OCI-LY7 (cell line): Measurements from ENCODE around the gene SUPT3H. TPM values are rescaled to one million over a fixed set of nuclear protein-coding genes. Genes with fewer than 3 reads are reported as not detected.

Experiments
- BruUV-seq: library from RNA; stranded (reverse); fragments of 400-500 nt; replicated peaks from 2 replicates; lab custom pipeline; 2021; lab: Mats Ljungman, UMichigan
- CTCF ChIA-PET: fragments of 300-600 bp; sonication (Branson Sonifier 250); formaldehyde crosslinking; loops from one replicate; lab custom pipeline; 2022; ENCODE audit warnings: antibody characterized with exemption; ENCODE audit not compliant: unreplicated experiment; lab: Charles Lee
- POLR2A ChIA-PET: fragments of 300-600 bp; sonication (Branson Sonifier 250); formaldehyde crosslinking; loops from one replicate; lab custom pipeline; 2022; ENCODE audit warnings: antibody characterized with exemption; lab: Charles Lee
- DNase-seq: peaks from one replicate; pipeline ENCODE4 v3.0.0-alpha.2; 2015; ENCODE audit warnings: low spot score
- H2AFZ ChIP-seq: fragments of 200-600 bp; sonication (generic), shearing (Covaris generic); 2 replicates; pipeline ENCODE4 v1.6.1; 2014; ENCODE audit warnings: mild to moderate bottlenecking, antibody characterized with exemption, low read length, moderate library complexity
- H3K27ac ChIP-seq: fragments of 200-600 bp; sonication (generic); 2 replicates; pipeline ENCODE4 v1.5.1; 2014; ENCODE audit warnings: mixed run types, low read depth, mild to moderate bottlenecking, moderate library complexity, low read length, inconsistent platforms; ENCODE audit not compliant: poor library complexity, severe bottlenecking
- H3K36me3 ChIP-seq: fragments of 200-600 bp; sonication (generic); 2 replicates; pipeline ENCODE4 v1.6.1; 2014; ENCODE audit warnings: mild to moderate bottlenecking, antibody characterized with exemption, low read length, moderate library complexity, mixed read lengths; ENCODE audit not compliant: insufficient read depth
- H3K4me1 ChIP-seq: fragments of 200-600 bp; sonication (generic); 2 replicates; pipeline ENCODE4 v1.5.1; 2014; ENCODE audit warnings: mild to moderate bottlenecking, low read length; ENCODE audit not compliant: insufficient read depth, poor library complexity, severe bottlenecking
- H3K4me2 ChIP-seq: fragments of 200-600 bp; sonication (generic); 2 replicates; pipeline ENCODE4 v1.6.1; 2014; ENCODE audit warnings: mild to moderate bottlenecking, low read length
- H3K4me3 ChIP-seq: fragments of 200-600 bp; sonication (generic); 2 replicates; pipeline ENCODE4 v1.5.1; 2014; ENCODE audit warnings: mild to moderate bottlenecking, low read depth, low read length; ENCODE audit not compliant: poor library complexity, severe bottlenecking
- H3K79me2 ChIP-seq: fragments of 200-600 bp; sonication (generic); 2 replicates; pipeline ENCODE4 v1.6.1; 2016; ENCODE audit warnings: low read depth, mild to moderate bottlenecking, low read length, moderate library complexity, mixed read lengths; ENCODE audit not compliant: insufficient read depth
- H3K9me2 ChIP-seq: fragments of 200-600 bp; sonication (generic); 2 replicates; pipeline ENCODE4 v1.6.1; 2016; ENCODE audit warnings: mild to moderate bottlenecking, low read length, mixed read lengths; ENCODE audit not compliant: insufficient read depth
- H3K9me3 ChIP-seq: fragments of 200-600 bp; sonication (generic); 2 replicates; pipeline ENCODE4 v1.6.1; 2014; ENCODE audit warnings: mild to moderate bottlenecking, mixed run types, low read length, mixed read lengths
- H4K20me1 ChIP-seq: fragments of 200-600 bp; sonication (generic); 2 replicates; pipeline ENCODE4 v1.6.1; 2014; ENCODE audit warnings: mild to moderate bottlenecking, antibody characterized with exemption, low read length, moderate library complexity, mixed read lengths; ENCODE audit not compliant: insufficient read depth
- CTCF ChIP-seq: fragments of 200-600 bp; sonication (generic); conservative IDR thresholded peaks from 2 replicates; pipeline ENCODE4 v1.5.1; 2014; ENCODE audit warnings: mild to moderate bottlenecking, antibody characterized with exemption, low read length, moderate library complexity, mixed read lengths
- EZH2phosphoT487 ChIP-seq: fragments of 200-600 bp; sonication (generic); IDR thresholded peaks from 2 replicates; pipeline ENCODE4 v1.6.1; 2018; ENCODE audit warnings: low read depth, borderline replicate concordance, mild to moderate bottlenecking, mixed run types, antibody characterized with exemption, low read length, moderate library complexity, mixed read lengths
- intact Hi-C: fragments of 100-400 bp; cut with micrococcal nuclease; formaldehyde crosslinking; loops from one replicate; pipeline ENCODE4 v1.10.0; 2022; ENCODE audit not compliant: unreplicated experiment
- total RNA-seq, 2 experiments: library from RNA; depleted of rRNA in 1 of 2; stranded (reverse); fragments of >200 nt in 1 of 2; shearing (Covaris generic) in 1 of 2; gene quantifications; 2 replicates each; pipeline ENCODE4 v1.2.3, GENCODE V29; 2014 to 2022

Gene SUPT3H
- total RNA-seq, 2 experiments from 2014 or later: 1.1 to 7.1 TPM

GRCh38 chr6:45400021-45400420 is 22.3 kb upstream of the SUPT3H start:
- no TSS peak for BruUV-seq
- Histone ChIP-seq H2AFZ (no peak overlapping the region), H3K4me2 (no peak overlapping the region), H3K27ac (no peak overlapping the region), H3K9me3 (no peaks in the 10 kb centered on the region), H3K36me3 (no peaks in the 10 kb centered on the region), H3K4me3 (no peak overlapping the region), H3K79me2 (no peaks in the 10 kb centered on the region), H3K4me1 (no peaks in the 10 kb centered on the region), H3K9me2 (no peaks in the 10 kb centered on the region), H4K20me1 (no peaks in the 10 kb centered on the region)
- ChIA-PET POLR2A (no interaction called here), CTCF (no interaction called here)
- intact Hi-C loops: no loop called here
- no peak for DNase-seq
- TF ChIP-seq EZH2phosphoT487 (no peak), CTCF (no peak)

GRCh38 chr6:45398075-45398813 is 20.5 kb upstream of the SUPT3H start:
- H3K27ac ChIP-seq: no peak overlapping the region
- BruUV-seq: no TSS peak
- no peaks in the 10 kb centered on the region for H3K36me3 ChIP-seq
- intact Hi-C loops: no loop called here
- H3K4me1 ChIP-seq: no peaks in the 10 kb centered on the region
- POLR2A ChIA-PET: no interaction called here
- H3K4me2 ChIP-seq: no peak overlapping the region
- TF ChIP-seq EZH2phosphoT487: no peak
- no peak for TF ChIP-seq CTCF
- H3K9me3 ChIP-seq: no peaks in the 10 kb centered on the region
- no peaks in the 10 kb centered on the region for H3K9me2 ChIP-seq
- DNase-seq: no peak
- CTCF ChIA-PET: no interaction called here
- H4K20me1 ChIP-seq: no peaks in the 10 kb centered on the region
- no peak overlapping the region for H2AFZ ChIP-seq
- H3K4me3 ChIP-seq: no peak overlapping the region
- H3K79me2 ChIP-seq: no peaks in the 10 kb centered on the region

GRCh38 chr6:45394586-45395095 is 16.9 kb upstream of the SUPT3H start:
- BruUV-seq: no TSS peak
- H3K4me1 ChIP-seq: no peaks in the 10 kb centered on the region
- no peaks in the 10 kb centered on the region for H3K9me3 ChIP-seq
- CTCF ChIA-PET: no interaction called here
- H3K4me2 ChIP-seq: no peak overlapping the region
- H3K27ac ChIP-seq: no peak overlapping the region
- no peak for DNase-seq
- intact Hi-C loops: no loop called here
- TF ChIP-seq EZH2phosphoT487 (no peak), CTCF (no peak)
- H3K79me2 ChIP-seq: no peaks in the 10 kb centered on the region
- no peaks in the 10 kb centered on the region for H3K36me3 ChIP-seq
- H3K9me2 ChIP-seq: no peaks in the 10 kb centered on the region
- H4K20me1 ChIP-seq: no peaks in the 10 kb centered on the region
- no peak overlapping the region for H3K4me3 ChIP-seq
- no peak overlapping the region for H2AFZ ChIP-seq
- POLR2A ChIA-PET: interaction anchor here (0.6 to 1.2 kb wide), 2 partner anchors 13 to 80 kb away, joined by 3 read pairs; no protein-coding TSS in a partner anchor
